AG10803 (cell line): ENCODE data around the gene CRACDL.

Experiments
- DNase-seq: peaks from one replicate; pipeline ENCODE4 v3.0.0; 2010; ENCODE audit warnings: low read depth
- H3K4me3 ChIP-seq: 2 replicates; pipeline ENCODE4 v1.5.1; 2011; ENCODE audit warnings: mild to moderate bottlenecking, low read length, control low read depth
- TF ChIP-seq, protein P1 (sequence below): conservative IDR thresholded peaks from 2 replicates; pipeline ENCODE4 v1.5.1; 2011; ENCODE audit warnings: mild to moderate bottlenecking, low read length, control low read depth, inconsistent platforms

CRACDL gene

GRCh38 chr2:98927027-98927426, 9.0 kb downstream of the CRACDL start:
- TF ChIP-seq, protein P1, sequence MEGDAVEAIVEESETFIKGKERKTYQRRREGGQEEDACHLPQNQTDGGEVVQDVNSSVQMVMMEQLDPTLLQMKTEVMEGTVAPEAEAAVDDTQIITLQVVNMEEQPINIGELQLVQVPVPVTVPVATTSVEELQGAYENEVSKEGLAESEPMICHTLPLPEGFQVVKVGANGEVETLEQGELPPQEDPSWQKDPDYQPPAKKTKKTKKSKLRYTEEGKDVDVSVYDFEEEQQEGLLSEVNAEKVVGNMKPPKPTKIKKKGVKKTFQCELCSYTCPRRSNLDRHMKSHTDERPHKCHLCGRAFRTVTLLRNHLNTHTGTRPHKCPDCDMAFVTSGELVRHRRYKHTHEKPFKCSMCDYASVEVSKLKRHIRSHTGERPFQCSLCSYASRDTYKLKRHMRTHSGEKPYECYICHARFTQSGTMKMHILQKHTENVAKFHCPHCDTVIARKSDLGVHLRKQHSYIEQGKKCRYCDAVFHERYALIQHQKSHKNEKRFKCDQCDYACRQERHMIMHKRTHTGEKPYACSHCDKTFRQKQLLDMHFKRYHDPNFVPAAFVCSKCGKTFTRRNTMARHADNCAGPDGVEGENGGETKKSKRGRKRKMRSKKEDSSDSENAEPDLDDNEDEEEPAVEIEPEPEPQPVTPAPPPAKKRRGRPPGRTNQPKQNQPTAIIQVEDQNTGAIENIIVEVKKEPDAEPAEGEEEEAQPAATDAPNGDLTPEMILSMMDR: no peak
- H3K4me3 ChIP-seq: no peak overlapping the region
- no peak for DNase-seq

- DNase-seq: no peak
- TF ChIP-seq, protein P1: no peak
- no peak overlapping the region for H3K4me3 ChIP-seq
Observed at GRCh38 chr2:98926601-98927000, 9.4 kb downstream of the CRACDL start.

GRCh38 chr2:98924910-98925309, 11.1 kb downstream of the CRACDL start:
- DNase-seq: no peak
- H3K4me3 ChIP-seq: no peak overlapping the region
- TF ChIP-seq, protein P1: no peak

GRCh38 chr2:98924038-98924830, 11.8 kb downstream of the CRACDL start:
- no peak for DNase-seq
- TF ChIP-seq, protein P1: no peak
- H3K4me3 ChIP-seq: no peak overlapping the region

- TF ChIP-seq, protein P1: 0 out of 2 replicates have a peak, but pooled peaks have one; percentile 3
- no peak overlapping the region for H3K4me3 ChIP-seq
Observed at GRCh38 chr2:98923244-98923940, 12.6 kb downstream of the CRACDL start.

GRCh38 chr2:98921062-98921461, 15.0 kb downstream of the CRACDL start:
- DNase-seq: no peak
- no peak overlapping the region for H3K4me3 ChIP-seq
- TF ChIP-seq, protein P1: no peak

More at GRCh38 chr2:98923244-98923940, 12.6 kb downstream of the CRACDL start:
- no peak for DNase-seq
